Measurements from ENCODE around the gene BFSP1.

BFSP1 gene

DNA sequence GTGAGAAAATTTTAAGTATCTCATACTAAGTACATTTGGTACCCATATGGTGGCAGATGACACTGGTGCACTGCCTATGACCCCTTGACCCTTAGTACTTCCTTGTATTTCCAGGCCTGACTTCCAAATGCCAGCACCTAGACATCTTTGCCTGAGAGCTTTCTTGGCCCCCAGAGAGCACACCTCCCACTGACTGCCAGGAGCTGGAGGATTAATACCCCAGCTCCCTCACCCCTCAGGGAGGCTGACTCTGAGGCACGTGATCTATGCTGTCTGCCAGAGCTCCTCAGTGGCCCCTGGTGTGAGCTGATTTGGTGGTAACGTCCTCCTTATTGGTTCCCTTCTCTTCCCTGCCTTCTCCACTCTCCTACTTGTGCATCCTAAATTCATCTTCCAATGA, 38.0 kb downstream of the BFSP1 start:
- no peak for DNase-seq

DNA sequence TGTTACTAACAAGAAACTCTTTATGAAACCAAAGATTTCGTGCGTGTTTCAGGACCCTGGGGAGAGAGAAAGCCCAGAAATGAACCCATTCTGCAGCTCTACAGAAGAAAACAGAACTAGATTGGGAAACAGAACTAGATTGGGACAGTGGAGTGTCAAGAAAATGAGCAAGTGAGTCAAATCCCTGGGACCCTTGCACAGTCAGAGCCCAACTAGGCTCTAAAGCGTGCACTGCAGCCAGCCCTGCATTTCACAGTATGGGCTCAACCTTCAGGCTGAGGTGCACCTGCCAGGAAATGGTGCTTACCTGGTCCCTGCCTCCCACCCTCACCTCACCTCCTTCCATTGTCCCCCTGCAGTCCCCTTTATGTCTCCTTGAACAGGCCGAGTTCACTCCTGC, 39.7 kb downstream of the BFSP1 start:
- DNase-seq: no peak

DNA sequence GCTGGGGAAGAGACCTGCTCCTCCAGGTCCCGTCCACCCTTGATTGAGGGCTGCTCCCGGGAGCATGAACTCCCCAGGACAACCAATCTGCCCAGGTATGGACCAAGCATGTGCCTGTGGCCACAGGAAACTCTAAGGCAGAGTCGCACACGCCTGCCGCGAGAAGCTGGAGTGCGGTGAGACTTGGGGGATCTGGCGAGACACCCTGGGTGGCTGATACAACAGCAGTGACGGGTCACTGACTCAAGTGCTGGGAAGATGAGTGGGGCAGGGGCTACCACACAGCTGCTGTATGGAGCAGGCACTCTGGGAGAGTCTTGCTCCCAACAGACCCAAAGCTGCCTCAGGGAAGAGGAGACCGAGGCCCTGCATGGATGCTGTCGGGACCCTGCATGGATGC, 40.1 kb downstream of the BFSP1 start:
- DNase-seq: no peak

DNA sequence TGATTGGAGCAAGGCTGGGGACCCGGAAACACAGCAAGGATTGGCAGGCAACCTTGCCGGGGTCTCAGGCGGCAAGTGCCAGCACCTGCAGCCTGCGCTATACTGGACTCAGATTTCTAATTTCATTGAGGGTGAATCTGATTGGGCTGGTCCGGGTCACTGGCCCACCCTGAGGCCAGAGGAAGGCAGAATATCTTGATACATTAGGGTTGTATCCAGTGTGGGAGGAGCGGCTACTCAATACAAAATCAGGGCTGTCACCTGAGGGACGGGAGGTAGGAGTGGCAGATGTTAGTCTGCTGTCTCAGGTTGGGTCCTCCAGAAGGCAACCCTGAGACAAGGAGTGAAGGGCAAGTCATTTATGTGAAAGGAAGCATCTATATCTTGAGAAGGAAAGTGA, 40.7 kb downstream of the BFSP1 start:
- no peak for DNase-seq

DNA sequence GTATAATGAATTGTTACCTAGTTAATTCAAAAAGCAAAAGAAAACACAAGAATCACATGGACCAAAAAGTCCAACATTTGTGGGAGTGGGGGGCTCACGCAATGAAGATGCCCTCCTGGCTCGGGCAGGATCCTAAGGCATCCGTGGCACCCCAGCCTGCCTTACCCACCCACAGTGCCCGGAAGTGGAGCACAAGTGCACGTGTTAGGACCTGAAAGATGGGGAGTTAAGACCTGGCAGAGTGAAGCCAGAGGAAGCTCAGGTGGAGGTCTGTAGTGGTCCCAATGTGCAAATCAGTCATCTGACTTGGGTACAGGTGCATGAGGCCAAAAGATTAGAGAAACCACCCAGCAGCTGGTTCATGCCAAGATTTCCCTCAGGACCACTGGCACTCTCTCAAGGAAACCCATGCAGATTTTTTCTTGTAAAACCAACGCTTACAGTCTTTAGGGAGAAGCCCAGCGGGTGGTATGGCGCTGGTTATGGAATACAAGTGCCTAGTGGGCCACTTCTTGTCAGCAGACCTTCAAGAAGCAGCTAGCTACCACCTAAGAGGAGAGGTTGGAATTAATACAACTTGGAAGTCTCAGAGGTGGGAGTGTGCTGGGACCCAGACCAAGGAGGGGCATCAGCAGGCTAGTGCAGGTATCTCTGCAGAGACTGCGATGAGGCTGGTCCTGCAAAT, 42.1 kb downstream of the BFSP1 start:
- DNase-seq: no peak

DNA sequence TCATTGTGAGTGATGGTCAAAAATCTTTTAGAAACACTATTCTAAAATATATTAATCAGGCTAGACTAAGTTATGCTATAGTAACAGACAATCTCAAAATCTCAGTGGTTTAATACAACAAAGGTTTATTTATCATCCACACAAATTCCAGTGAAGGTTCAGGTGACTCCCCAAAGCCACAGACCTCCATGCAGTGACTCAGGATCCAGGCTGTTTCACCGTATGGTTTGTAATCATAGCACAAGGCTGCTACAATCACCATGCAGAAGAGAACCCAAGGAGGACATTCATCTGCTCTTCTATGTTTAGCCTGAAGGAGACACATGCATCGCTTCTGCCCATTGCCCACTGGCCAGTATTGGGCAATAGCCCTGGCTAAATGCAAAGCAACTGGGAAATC, 46.2 kb downstream of the BFSP1 start:
- DNase-seq: no peak

DNA sequence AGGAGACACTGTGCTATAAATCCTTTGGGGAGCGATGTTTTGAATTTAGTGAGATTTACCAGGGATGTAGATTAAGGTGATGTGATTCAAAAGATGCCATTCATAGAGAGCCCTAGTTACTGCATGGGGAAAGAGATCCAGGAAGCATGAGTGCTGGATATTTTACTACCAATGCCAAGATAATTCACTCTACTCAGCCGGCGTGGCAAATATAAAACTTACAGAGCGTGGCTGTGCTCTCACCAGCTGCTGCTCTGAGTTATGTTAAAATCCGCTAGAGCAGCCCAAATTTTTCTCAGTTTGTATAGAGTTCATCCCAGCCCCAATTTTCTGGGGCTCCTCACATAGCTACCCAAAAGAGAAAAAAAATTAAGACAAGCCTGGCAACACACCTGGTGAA, 48.6 kb downstream of the BFSP1 start:
- DNase-seq: no peak

DNA sequence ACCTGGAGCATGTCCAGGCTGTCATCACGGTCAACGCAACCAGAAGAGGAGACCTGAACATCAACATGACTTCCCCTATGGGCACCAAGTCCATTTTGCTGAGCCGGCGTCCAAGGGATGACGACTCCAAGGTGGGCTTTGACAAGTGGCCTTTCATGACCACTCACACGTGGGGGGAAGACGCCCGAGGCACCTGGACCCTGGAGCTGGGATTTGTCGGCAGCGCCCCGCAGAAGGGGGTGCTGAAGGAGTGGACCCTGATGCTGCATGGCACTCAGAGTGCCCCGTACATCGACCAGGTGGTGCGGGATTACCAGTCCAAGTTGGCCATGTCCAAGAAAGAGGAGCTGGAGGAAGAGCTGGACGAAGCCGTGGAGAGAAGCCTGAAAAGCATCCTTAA, 49.5 kb downstream of the BFSP1 start:
- no peak for DNase-seq

DNA sequence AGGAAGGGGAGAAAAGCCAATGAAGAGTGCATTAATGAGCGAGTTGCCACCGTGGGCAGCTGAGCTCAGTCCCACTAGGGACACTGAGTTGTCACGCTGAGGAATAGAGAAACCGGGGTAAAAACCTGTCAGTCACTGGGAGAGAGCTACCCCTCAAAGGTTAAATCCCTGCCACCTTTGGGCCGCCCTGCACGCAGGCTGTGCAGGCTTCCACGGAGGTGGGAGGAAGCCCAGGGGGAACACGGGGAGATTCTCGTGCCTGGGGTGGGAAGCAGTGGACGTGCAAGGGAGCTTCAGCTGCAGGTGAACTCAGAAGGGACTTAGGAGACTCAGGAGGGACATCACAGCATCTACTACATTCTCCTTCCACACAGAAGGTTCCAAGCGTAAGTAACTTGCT, 50.5 kb downstream of the BFSP1 start:
- no peak for DNase-seq

DNA sequence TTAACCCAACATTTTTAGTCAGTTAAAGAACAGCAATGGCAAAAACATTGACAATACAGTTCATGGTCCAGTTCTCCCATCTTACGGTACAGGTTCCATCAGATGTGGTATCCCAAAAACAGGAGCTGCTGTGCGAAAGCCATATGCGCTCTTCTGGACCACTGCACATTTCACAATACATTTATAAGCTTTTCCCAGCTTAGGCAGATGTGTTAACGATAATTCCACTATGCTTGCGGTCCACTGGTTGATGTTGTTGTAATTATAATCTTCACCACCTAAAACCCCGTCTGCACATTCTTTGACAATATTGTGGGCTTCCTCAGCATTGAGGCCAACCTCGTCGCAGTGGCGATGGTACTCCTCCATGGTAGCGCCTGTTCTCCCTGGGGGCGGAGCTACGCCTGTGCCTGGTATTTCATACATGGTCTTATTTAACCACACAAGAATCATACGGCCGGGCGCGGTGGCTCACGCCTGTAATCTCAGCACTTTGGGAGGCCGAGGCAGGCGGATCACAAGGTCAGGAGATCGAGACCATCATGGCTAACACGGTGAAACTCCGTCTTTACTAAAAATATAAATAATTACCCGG, 52.0 kb downstream of the BFSP1 start:
- DNase-seq: no peak

DNA sequence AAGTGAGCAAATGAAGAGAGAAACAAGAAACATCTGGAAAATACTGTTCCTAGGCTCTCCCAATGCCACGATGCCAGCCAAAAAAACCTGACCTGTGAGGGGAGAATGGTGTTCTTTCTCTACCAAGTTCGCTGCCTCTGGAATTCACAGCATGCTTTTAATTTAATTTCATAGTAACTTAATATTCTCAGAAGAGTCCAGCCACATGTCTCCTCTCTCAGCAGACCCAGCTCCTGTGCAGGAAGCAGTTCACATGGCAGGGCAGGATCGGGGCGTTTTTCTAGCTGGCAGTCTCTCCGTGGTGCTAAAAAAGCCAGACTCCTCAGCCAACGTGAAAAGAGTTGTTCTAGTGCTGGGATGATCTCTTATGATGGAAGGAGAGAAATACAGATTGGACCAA, 57.5 kb downstream of the BFSP1 start:
- no peak for DNase-seq

DNA sequence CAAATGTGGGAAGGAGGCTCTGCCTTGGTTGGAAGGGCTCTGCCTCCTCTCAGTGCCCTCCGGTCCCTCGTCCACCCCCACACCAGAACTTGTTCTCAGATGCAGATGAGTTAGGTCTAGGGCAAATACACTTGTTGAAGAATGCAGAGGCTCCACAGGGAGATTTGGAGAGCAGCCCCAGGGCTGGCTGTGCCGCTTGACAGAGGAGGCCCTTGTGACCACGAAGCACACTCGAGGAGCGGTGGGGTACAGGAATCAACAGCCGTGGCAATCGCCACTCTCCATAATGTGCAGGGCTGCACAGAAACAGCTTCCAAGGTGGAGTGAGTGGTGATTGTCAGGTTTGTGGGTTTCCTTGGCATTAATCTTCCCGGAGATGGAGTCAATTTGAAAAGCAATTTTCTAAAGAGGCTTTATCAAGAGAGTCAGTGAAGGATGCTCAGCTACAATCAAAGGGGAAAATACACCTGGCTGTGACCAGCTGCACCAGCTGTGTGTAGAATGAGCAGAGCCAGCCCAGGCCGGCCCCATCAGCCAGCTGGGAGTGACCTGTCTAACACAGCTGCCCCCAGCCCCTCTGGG, 59.5 kb downstream of the BFSP1 start:
- DNase-seq: peak; percentile 52

DNA sequence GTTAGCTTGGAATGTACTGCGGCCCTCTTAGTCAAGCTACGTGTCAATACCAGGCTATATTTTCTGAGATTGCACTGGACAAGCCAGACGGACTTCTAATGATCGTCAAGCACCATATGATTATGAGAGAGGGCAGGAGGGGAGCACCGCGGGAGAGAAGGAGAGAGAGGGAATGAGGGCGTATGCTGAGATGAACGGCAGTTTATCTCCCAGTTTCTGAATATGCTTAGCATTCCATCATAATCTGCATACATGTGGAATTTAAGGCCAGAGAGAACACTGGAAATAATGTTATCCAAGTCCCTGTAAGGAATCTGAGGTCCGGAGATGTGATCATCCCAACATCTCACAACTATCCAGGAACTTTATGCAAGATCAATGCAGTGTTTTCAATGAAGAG, 60.2 kb downstream of the BFSP1 start:
- DNase-seq: no peak

DNA sequence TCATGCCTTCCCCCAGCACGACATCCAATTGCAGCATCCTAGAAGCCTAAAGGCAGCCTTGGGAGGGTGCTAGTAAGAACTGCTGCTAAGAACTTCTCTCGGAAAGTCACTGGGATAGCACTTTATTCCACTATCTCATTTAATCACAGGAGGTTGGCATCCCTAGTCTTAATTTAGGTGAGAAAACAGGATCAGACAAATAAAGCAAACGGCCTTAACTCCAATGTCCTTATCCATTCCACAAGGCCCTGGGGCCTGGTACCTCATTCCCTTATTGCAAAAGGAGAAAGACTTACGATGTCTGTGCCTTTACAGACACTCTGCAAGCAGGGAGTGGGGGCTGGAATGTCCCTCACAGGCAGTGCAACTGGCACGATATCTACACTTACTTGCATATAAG, 60.7 kb downstream of the BFSP1 start:
- DNase-seq: no peak

DNA sequence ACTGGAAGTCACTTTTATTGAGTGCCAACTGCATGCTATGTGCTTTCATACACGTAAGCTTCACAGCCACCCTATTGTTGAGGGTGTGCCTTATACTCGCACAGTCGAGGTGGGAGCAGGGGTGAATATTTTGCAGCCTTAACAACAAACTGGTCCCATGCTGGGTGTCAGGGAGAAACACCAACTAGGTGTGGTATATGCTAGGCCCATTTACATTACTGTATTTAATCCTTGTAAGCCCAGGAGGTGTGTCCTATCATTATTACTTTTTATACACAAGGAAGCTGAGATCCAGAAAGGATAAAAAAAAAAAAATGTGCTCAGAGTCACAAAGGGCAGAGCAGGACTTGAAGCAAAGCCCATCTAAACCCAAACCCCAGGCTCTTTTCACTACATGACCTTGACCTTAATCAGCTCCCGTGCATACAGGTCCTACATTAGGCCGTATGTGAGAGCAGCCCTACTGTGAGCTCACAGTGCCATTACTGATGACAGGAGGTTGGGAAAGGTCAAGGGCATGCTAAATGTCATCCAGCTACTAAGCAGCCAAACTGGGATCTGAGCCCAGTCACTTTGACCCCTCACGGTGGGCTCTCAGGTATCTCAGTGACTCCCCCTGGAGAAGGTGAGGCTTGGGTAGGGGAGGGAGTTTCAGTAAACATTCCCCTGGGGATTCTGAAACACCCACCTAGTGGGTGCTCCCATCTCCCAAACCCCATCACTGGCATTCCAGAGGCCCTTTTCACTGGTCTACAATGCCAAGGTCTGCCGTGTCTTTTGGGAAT, 61.7 kb downstream of the BFSP1 start:
- no peak for DNase-seq

DNA sequence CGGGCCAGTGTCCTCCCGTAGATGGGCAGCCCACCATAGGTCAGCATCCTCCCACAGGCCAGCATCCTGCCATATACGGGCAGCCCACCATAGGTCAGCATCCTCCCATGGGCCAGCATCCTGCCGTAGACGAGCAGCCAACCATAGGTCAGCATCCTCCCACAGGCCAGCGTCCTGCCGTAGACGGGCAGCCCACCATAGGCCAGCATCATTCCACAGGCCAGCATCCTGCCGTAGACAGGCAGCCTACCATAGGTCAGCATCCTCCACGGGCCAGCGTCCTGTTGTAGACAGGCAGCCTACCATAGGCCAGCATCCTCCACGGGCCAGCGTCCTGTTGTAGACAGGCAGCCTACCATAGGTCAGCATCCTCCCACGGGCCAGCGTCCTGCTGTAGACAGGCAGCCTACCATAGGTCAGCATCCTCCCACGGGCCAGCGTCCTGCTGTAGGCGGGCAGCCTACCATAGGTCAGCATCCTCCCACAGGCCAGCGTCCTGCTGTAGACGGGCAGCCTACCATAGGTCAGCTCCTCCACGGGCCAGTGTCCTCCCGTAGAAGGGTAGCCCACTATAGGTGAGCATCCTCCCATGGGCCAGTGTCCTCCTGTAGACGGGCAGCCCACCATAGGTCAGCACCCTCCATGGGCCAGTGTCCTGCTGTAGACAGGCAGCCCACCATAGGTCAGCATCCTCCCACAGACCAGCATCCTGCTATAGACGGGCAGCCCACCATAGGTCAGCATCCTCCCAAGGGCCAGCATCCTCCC, 62.9 kb downstream of the BFSP1 start:
- no peak for DNase-seq

DNA sequence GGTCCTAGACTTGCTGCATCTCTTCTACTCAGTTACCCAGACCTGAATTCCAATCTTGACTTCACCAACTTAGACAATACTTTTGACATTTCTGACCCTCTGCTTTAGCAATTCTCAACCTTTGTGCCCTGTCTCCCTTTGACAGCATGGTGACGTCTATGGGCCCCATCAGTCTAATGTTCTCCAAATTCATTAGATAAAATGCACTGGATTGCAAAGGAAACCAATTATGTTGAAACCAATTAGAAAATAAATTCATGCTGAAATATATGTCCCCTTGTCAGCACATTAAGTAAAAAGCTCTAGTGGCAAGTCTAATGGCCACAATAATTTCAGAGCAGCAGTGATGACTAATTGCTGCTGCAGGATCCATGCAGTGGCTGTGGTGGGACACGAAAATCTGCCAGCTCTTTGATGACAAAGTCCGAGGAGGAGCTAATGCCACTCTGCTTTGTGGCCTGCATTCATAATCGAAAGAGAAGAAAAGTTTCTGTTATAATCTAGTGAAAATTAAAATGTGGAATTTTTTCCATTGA, 64.0 kb downstream of the BFSP1 start:
- no peak for DNase-seq

DNA sequence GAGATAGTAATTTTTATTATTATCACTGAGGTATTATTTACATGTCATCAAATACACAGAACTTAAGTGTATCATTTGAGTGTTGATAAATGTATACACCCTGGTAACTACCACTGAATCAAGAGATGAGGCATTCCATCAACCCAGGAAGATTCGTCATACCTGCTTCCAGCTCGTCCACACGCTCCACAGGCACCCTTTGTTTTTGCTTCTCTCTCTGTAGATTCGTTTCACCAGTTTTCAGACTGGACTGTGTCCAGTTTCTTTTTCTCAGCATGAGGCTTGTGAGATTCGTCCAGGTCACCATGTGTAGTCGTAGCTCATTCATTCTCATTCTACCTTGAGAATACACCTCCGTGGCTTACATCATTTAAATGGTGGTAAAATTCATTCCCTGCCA, 64.5 kb downstream of the BFSP1 start:
- no peak for DNase-seq

DNA sequence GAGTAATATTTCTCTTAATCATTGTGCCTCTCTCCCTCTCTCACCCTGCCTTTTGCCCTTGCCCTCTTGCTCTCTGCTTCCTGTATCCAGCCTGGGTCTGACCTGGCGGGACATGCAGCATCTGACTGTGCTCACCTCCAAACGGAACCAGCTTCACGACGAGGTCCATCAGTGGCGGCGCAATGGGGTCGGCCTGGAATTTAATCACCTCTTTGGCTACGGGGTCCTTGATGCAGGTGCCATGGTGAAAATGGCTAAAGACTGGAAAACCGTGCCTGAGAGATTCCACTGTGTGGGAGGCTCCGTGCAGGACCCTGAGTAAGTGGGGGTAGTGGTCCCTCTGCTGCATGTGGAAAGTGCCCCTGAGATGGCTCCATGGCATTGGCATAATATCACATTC, 65.9 kb downstream of the BFSP1 start:
- DNase-seq: no peak

DNA sequence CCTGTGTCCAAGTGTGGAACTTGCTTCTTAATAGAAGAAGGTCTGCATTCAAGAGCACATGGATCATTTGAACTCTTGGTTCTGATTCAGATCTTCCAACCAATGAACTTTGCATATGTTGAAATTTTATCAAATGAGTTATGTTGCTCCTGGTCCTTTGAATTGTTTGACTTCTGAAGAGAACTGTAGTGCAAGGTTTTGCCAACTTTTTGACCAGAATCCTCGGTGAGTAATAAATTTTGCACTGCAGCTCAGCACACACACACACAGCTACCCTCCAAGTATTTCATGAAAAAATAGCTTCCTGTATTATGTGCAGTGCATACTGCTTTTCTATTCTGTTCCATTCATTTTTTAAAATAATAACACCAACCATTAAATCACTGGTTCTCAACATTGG, 67.5 kb downstream of the BFSP1 start:
- DNase-seq: no peak

DNA sequence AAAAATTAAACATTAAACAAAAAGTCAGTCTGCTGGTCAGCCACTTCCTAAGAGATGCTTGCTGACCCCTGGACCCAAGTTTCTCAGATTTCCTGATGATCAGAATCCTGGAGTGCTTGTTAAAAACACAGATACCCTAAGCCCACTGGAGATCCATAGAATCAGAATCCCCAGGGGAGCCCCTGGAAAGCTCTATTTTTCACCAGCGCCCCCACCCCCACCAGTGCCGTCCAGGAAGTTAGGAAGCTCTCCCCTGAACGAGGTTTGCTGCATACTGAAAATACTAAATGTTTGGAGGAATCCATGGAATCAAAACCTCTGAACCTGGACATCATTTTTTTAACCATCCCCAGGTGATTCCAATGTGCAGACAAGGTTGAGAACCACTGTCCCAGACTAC, 69.2 kb downstream of the BFSP1 start:
- no peak for DNase-seq

DNA sequence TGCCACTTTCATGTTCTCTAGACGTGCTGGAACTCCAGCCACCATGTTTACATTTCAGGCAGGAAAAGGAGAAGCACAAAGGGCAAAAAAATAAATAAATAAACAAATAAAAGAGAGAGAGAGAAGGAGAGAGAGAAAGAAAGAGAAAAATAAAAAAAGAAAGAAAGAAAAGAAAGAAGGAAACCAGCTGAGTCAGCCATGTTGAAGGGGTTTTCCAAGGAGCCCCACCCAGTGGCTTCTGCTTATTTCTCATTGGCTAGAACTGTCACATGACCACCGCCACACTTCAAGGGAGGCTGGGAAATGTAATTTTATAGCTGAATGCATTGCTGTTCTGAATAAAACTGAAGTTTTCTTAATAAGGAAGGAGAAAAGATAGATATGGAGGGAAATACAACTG, 71.1 kb downstream of the BFSP1 start:
- DNase-seq: peak; percentile 12

DNA sequence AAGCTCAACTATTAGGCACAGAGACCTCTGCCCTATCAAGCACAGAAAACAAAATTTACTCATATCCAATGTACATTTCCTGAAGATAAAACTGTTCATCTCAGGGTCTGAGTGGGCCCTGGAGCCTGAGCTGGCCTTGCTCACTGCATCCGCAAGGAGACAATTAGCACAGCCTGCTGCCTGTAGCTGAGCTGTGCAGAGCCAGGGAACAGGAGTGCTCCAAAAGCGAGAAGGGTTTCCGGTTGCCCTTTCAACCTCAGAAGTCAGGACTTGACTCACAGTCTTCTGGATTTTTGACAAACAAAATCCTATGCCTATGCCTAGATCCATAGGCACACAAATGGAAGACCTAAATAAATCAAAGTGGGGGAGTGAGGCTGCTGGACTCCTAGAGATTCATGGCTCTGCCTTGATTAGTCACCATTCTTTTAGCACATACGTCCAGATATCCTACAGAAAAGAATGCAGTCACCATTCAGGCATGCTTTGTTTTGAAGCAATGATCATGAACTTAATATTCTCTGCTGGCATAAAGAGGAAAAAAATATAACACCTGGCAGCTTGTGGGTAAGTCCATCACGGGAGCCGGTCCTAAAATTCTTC, 73.5 kb downstream of the BFSP1 start:
- no peak for DNase-seq
